B cell (primary cell): Measurements from ENCODE around the gene CAVIN1. TPM values are rescaled to one million over a fixed set of nuclear protein-coding genes. Genes with fewer than 3 reads are reported as not detected.

Experiments used
- ATAC-seq: fragments of 200-7000 bp; cut with Tn5 transposase; one replicate; pipeline ENCODE4 v1.10.0; 2021; ENCODE audit warnings: low read depth, mild to moderate bottlenecking, moderate number of reproducible peaks, moderate library complexity
- CTCF ChIA-PET: fragments of 350-600 bp; sonication (Branson Sonifier 250); formaldehyde crosslinking; loops from one replicate; lab custom pipeline; 2021; ENCODE audit warnings: antibody characterized with exemption, inconsistent platforms; lab: Charles Lee
- POLR2A ChIA-PET: fragments of 350-600 bp; sonication (Branson Sonifier 250); formaldehyde crosslinking; loops from one replicate; lab custom pipeline; 2021; ENCODE audit warnings: antibody characterized with exemption; lab: Charles Lee
- DNase-seq: peaks from one replicate; pipeline ENCODE4 v3.0.0; 2013
- H2AFZ ChIP-seq: 2 replicates; pipeline ENCODE4 v1.6.1; 2012; ENCODE audit warnings: mild to moderate bottlenecking, low read depth, low read length; ENCODE audit not compliant: insufficient read depth, poor library complexity, severe bottlenecking
- H3K27ac ChIP-seq, 2 donors: 1 replicate in 1 of 2; 2 replicates in 1 of 2; pipeline ENCODE4 v1.5.1; 2012 to 2013; ENCODE audit warnings: low read length in 2 of 2, mild to moderate bottlenecking in 2 of 2, moderate library complexity in 1 of 2
- H3K27me3 ChIP-seq, 4 experiments: fragments of 200-600 bp in 1 of 4; sonication (generic) in 1 of 4; replicated peaks in 1 of 4; 1 replicate in 2 of 4; 2 replicates in 2 of 4; pipeline versions ENCODE4 v1.6.1 to v1.7.0; 2013 to 2016; ENCODE audit warnings: low read length in 3 of 4, mild to moderate bottlenecking in 2 of 4, mixed read lengths in 1 of 4, moderate library complexity in 1 of 4; ENCODE audit not compliant: insufficient read depth in 4 of 4, control insufficient read depth in 3 of 4; ENCODE audit errors: control extremely low read depth in 1 of 4
- H3K36me3 ChIP-seq, 2 experiments: replicated peaks in 1 of 2; 1 replicate in 1 of 2; 2 replicates in 1 of 2; pipeline versions ENCODE4 v1.6.1 to v1.7.1; 2013; ENCODE audit warnings: low read length in 1 of 2; ENCODE audit not compliant: insufficient read depth in 2 of 2, control insufficient read depth in 1 of 2; ENCODE audit errors: control extremely low read depth in 1 of 2, extremely low read depth in 1 of 2
- H3K4me1 ChIP-seq, 2 donors: fragments of 200-600 bp in 1 of 2; sonication (generic) in 1 of 2; 1 replicate in 1 of 2; 2 replicates in 1 of 2; pipeline versions ENCODE4 v1.5.1 to v1.6.1; 2013 to 2017; ENCODE audit warnings: low read length in 2 of 2; ENCODE audit not compliant: control insufficient read depth in 2 of 2, insufficient read depth in 2 of 2
- H3K4me2 ChIP-seq: replicated peaks from 2 replicates; pipeline ENCODE3; 2012; ENCODE audit warnings: mild to moderate bottlenecking, low read depth, low read length; ENCODE audit not compliant: poor library complexity, severe bottlenecking
- H3K4me3 ChIP-seq, 5 experiments: fragments of 200-600 bp in 1 of 5; sonication (generic) in 1 of 5; 1 replicate in 3 of 5; 2 replicates in 2 of 5; pipeline versions ENCODE4 v1.5.1 to v1.7.0; 2011 to 2016; ENCODE audit warnings: low read length in 4 of 5, mild to moderate bottlenecking in 4 of 5, low read depth in 2 of 5, control low read depth in 1 of 5, moderate library complexity in 1 of 5; ENCODE audit not compliant: insufficient read depth in 1 of 5; ENCODE audit errors: control extremely low read depth in 1 of 5, extremely low read depth in 1 of 5
- H3K79me2 ChIP-seq: fragments of 200-600 bp; sonication (generic); one replicate; pipeline ENCODE4 v1.6.0; 2016; ENCODE audit warnings: low read length; ENCODE audit not compliant: control insufficient read depth, insufficient read depth
- H3K9ac ChIP-seq: fragments of 200-600 bp; sonication (generic); 2 replicates; pipeline ENCODE4 v1.6.1; 2017; ENCODE audit warnings: mild to moderate bottlenecking, low read length, moderate library complexity
- H3K9me3 ChIP-seq, 3 donors: one replicate each; pipeline versions ENCODE4 v1.6.1 to v1.7.1; 2013; ENCODE audit warnings: low read length in 2 of 3; ENCODE audit not compliant: control insufficient read depth in 2 of 3, insufficient read depth in 1 of 3; ENCODE audit errors: control extremely low read depth in 1 of 3
- H4K20me1 ChIP-seq: 2 replicates; pipeline ENCODE4 v1.6.0; 2012; ENCODE audit warnings: mild to moderate bottlenecking, low read length; ENCODE audit not compliant: insufficient read depth, control insufficient read depth, poor library complexity, severe bottlenecking
- H3K27ac Mint-ChIP-seq: one replicate; pipeline ENCODE4 v1.8.0; 2021; ENCODE audit warnings: mixed read lengths
- H3K27me3 Mint-ChIP-seq: one replicate; pipeline ENCODE4 v1.8.0; 2021; ENCODE audit warnings: mixed read lengths
- H3K4me1 Mint-ChIP-seq: one replicate; pipeline ENCODE4 v1.8.0; 2021; ENCODE audit warnings: mixed read lengths
- H3K4me3 Mint-ChIP-seq: one replicate; pipeline ENCODE4 v1.8.0; 2021; ENCODE audit warnings: mixed read lengths
- H3K9me3 Mint-ChIP-seq: one replicate; pipeline ENCODE4 v1.8.0; 2022; ENCODE audit warnings: mixed read lengths; ENCODE audit not compliant: insufficient read depth
- CTCF ChIP-seq: fragments of 200-600 bp; IDR thresholded peaks from one replicate; pipeline ENCODE4 v1.8.0; 2022; ENCODE audit warnings: antibody characterized with exemption, mild to moderate bottlenecking
- EZH2 ChIP-seq: IDR thresholded peaks from 2 replicates; pipeline ENCODE4 v1.6.1; 2012; ENCODE audit warnings: borderline replicate concordance, low read depth, mild to moderate bottlenecking, moderate library complexity, low read length; ENCODE audit not compliant: insufficient read depth, poor library complexity, severe bottlenecking
- WGBS: methylation state at CpG from one replicate; pipeline ENCODE4 v1.1.5; 2013; ENCODE audit warnings: missing lambda C conversion rate; ENCODE audit not compliant: insufficient coverage; 5-methylcytosine and 5-hydroxymethylcytosine counted together
- intact Hi-C: fragments of 100-400 bp; cut with micrococcal nuclease; formaldehyde crosslinking; loops from one replicate; pipeline ENCODE4 v1.10.0; 2022
- polyA plus RNA-seq: library from polyadenylated mRNA; depleted of rRNA; stranded (reverse); fragments of >200 nt; gene quantifications from 2 replicates; pipeline ENCODE4 v1.2.3, GENCODE V29; 2012
- total RNA-seq, 2 donors: library from RNA; stranded (reverse); fragments of 120-200 nt in 1 of 2; gene quantifications; 1 replicate in 1 of 2; 2 replicates in 1 of 2; pipeline versions ENCODE4 v1.2.3 to v1.2.4, GENCODE V29; 2013 to 2022

The CAVIN1 gene
- total and polyA plus RNA-seq, 2 donors (not counting 1 experiment from before 2014, with no cell fraction given): not detected

GRCh38 chr17:42359133-42359532 is 63.9 kb downstream of the CAVIN1 start:
- no peak overlapping the region for H3K27ac Mint-ChIP-seq
- H3K4me3 Mint-ChIP-seq: no peak overlapping the region

GRCh38 chr17:42358434-42358833 is 64.6 kb downstream of the CAVIN1 start:
- DNase-seq: no peak
- intact Hi-C loops: no loop called here
- H3K27ac ChIP-seq: no peak overlapping the region
- peaks cover 80% of the 10 kb centered on the region for H4K20me1 ChIP-seq
- Mint-ChIP-seq H3K9me3 (no peaks in the 10 kb centered on the region), H3K4me1 (peaks cover 58% of the 10 kb centered on the region), H3K4me3 (no peak overlapping the region), H3K27ac (no peak overlapping the region), H3K27me3 (no peaks in the 10 kb centered on the region)
- WGBS: no CpG with 5 or more reads among the region's 1 CpG
- CTCF ChIA-PET: interaction anchor here (1.2 to 1.9 kb wide), 3 partner anchors 36 to 48 kb away, joined by 3 to 6 read pairs (median 4); no protein-coding TSS in a partner anchor
- H2AFZ ChIP-seq: no peak overlapping the region
- H3K36me3 ChIP-seq: no peaks in the 10 kb centered on the region
- H3K27me3 ChIP-seq: no peaks in the 10 kb centered on the region
- no peak for ATAC-seq
- no peaks in the 10 kb centered on the region for H3K9me3 ChIP-seq
- no peak for TF ChIP-seq CTCF
- no peak for TF ChIP-seq EZH2
- POLR2A ChIA-PET: interaction anchor here (0.6 kb wide), 1 partner anchor 10 kb away, joined by 7 read pairs; no protein-coding TSS in a partner anchor
- H3K9ac ChIP-seq: no peak overlapping the region
- no peak overlapping the region for H3K4me2 ChIP-seq
- H3K4me1 ChIP-seq: peaks cover 21 to 22% of the 10 kb centered on the region in 2 donors
- H3K79me2 ChIP-seq: peaks cover 97% of the 10 kb centered on the region
- H3K4me3 ChIP-seq: no peak overlapping the region

More at GRCh38 chr17:42359133-42359532, 63.9 kb downstream of the CAVIN1 start:
- Mint-ChIP-seq H3K9me3 (no peaks in the 10 kb centered on the region), H3K4me1 (peaks cover 60% of the 10 kb centered on the region), H3K27me3 (no peaks in the 10 kb centered on the region)
- Histone ChIP-seq H3K27ac (no peak overlapping the region), H3K79me2 (peaks cover 97% of the 10 kb centered on the region), H3K4me2 (no peak overlapping the region), H3K9ac (no peak overlapping the region), H4K20me1 (peaks cover 75% of the 10 kb centered on the region), H3K27me3 (no peaks in the 10 kb centered on the region), H3K4me3 (no peak overlapping the region), H2AFZ (no peak overlapping the region), H3K36me3 (no peaks in the 10 kb centered on the region), H3K4me1 (peaks cover 27 to 29% of the 10 kb centered on the region in 2 donors), H3K9me3 (no peaks in the 10 kb centered on the region)
- ATAC-seq (no peak), DNase-seq (no peak)
- POLR2A ChIA-PET: no interaction called here
- WGBS: no CpG with 5 or more reads among the region's 7 CpGs
- intact Hi-C loops: no loop called here
- TF ChIP-seq EZH2: no peak
- no peak for TF ChIP-seq CTCF
- CTCF ChIA-PET: interaction anchor here (0.5 to 1.9 kb wide), 4 partner anchors 37 to 697 kb away, joined by 3 to 6 read pairs (median 5); no protein-coding TSS in a partner anchor
